Esophagus mucosa (tissue), 1 donor: ENCODE measurements around the gene CALM1. TPM values are rescaled to one million over a fixed set of nuclear protein-coding genes. Genes with fewer than 3 reads are reported as not detected.

Experiments
- ATAC-seq: fragments of 200-7000 bp; cut with Tn5 transposase; one replicate; pipeline ENCODE4 v1.9.1; 2020
- total RNA-seq: library from RNA; stranded (reverse); gene quantifications from one replicate; pipeline ENCODE4 v1.2.4, GENCODE V29; 2023
- donor health status: DM: yes; HTN: yes; CAD: no.

Gene CALM1
- total RNA-seq, result 420 TPM

GRCh38 chr14:90396341-90397339 is at the start of gene CALM1:
CALM1 (plus strand) TSS chr14:90397029; CDS start chr14:90397231, 202 bp downstream.
- ATAC-seq, result peak; percentile 87

GRCh38 chr14:90348270-90348669 is 48.6 kb upstream of the CALM1 start:
- no peak for ATAC-seq

GRCh38 chr14:90349739-90350138 is 47.1 kb upstream of the CALM1 start:
- no peak for ATAC-seq

- no peak for ATAC-seq
Observed at GRCh38 chr14:90354551-90355298, 42.1 kb upstream of the CALM1 start.

GRCh38 chr14:90355540-90356518 is 41.0 kb upstream of the CALM1 start:
- ATAC-seq, result peak; percentile 71

GRCh38 chr14:90356925-90357324 is 39.9 kb upstream of the CALM1 start:
- no peak for ATAC-seq

GRCh38 chr14:90358359-90358758 is 38.5 kb upstream of the CALM1 start:
- no peak for ATAC-seq

GRCh38 chr14:90361865-90362557 is 34.8 kb upstream of the CALM1 start:
- ATAC-seq, result no peak

- no peak for ATAC-seq
Observed at GRCh38 chr14:90362558-90362896, 34.3 kb upstream of the CALM1 start.

GRCh38 chr14:90368946-90369721 is 27.7 kb upstream of the CALM1 start:
- no peak for ATAC-seq

- ATAC-seq, result no peak
Observed at GRCh38 chr14:90373887-90374286, 22.9 kb upstream of the CALM1 start.

- no peak for ATAC-seq
Observed at GRCh38 chr14:90374813-90375212, 22.0 kb upstream of the CALM1 start.

GRCh38 chr14:90375934-90376333 is 20.9 kb upstream of the CALM1 start:
- peak; percentile 47 for ATAC-seq

- ATAC-seq, result no peak
Observed at GRCh38 chr14:90378249-90378648, 18.6 kb upstream of the CALM1 start.

GRCh38 chr14:90379106-90379505 is 17.7 kb upstream of the CALM1 start:
- ATAC-seq, result no peak

- no peak for ATAC-seq
Observed at GRCh38 chr14:90381011-90381786, 15.6 kb upstream of the CALM1 start.

GRCh38 chr14:90381999-90382451 is 14.8 kb upstream of the CALM1 start:
- ATAC-seq, result no peak

- peak; percentile 19 for ATAC-seq
Observed at GRCh38 chr14:90382491-90383125, 14.2 kb upstream of the CALM1 start.

GRCh38 chr14:90383126-90383730 is 13.6 kb upstream of the CALM1 start:
- ATAC-seq, result peak; percentile 98
